OCI-LY3 (cell line): ENCODE results near the gene ZXDB.
"Not testable (repeated sequence)": the region's sequence is repeated elsewhere in the genome, so short reads cannot be mapped to it uniquely, and the experiment has no call there.

Source experiments
- H2AFZ ChIP-seq: fragments of 200-600, 300-600 bp; shearing (Covaris generic); 2 replicates; pipeline ENCODE4 v1.6.0; 2014; ENCODE audit warnings: antibody characterized with exemption, low read depth, low read length
- H3K27ac ChIP-seq: fragments of 200-600, 300-600 bp; sonication (generic); 2 replicates; pipeline ENCODE4 v1.5.1; 2014; ENCODE audit warnings: mild to moderate bottlenecking, low read length, moderate library complexity, mixed read lengths
- H3K27me3 ChIP-seq: fragments of 200-600, 300-600 bp; sonication (generic); 2 replicates; pipeline ENCODE4 v1.6.1; 2014; ENCODE audit warnings: low read depth, low read length, mixed read lengths
- H3K36me3 ChIP-seq: fragments of 200-600, 300-600 bp; sonication (generic); replicated peaks from 2 replicates; pipeline ENCODE3; 2014; ENCODE audit warnings: low read depth, low read length, mixed read lengths
- H3K4me1 ChIP-seq: fragments of 300-600, 200-600 bp; sonication (generic); 2 replicates; pipeline ENCODE4 v1.6.1; 2014; ENCODE audit warnings: low read length, mixed read lengths
- H3K4me2 ChIP-seq: fragments of 200-600, 300-600 bp; sonication (generic); 2 replicates; pipeline ENCODE4 v1.6.1; 2014; ENCODE audit warnings: low read length, mixed read lengths
- H3K4me3 ChIP-seq: fragments of 300-600, 200-600 bp; sonication (generic); 2 replicates; pipeline ENCODE4 v1.5.1; 2014; ENCODE audit warnings: antibody characterized with exemption, mild to moderate bottlenecking, low read length, moderate library complexity
- H3K79me2 ChIP-seq: fragments of 300-600, 200-600 bp; shearing (Covaris generic); 2 replicates; pipeline ENCODE4 v1.6.1; 2014; ENCODE audit warnings: mild to moderate bottlenecking, low read length, mixed read lengths
- H3K9ac ChIP-seq: fragments of 300-600, 200-600 bp; shearing (Covaris generic); 2 replicates; pipeline ENCODE4 v1.6.0; 2014; ENCODE audit warnings: mild to moderate bottlenecking, low read length, moderate library complexity
- H3K9me3 ChIP-seq: fragments of 200-600, 300-600 bp; shearing (Covaris generic); 2 replicates; pipeline ENCODE4 v1.6.1; 2014; ENCODE audit warnings: low read length, mixed read lengths; ENCODE audit not compliant: insufficient read depth
- H4K20me1 ChIP-seq: fragments of 200-600, 300-600 bp; sonication (generic); 2 replicates; pipeline ENCODE4 v1.6.1; 2016; ENCODE audit warnings: low read length, mixed read lengths; ENCODE audit not compliant: insufficient read depth
- CTCF ChIP-seq: fragments of 200-600, 300-600 bp; sonication (generic); IDR thresholded peaks from 2 replicates; pipeline ENCODE4 v1.5.1; 2014; ENCODE audit warnings: antibody characterized with exemption, low read length, low read depth
- EZH2phosphoT487 ChIP-seq: fragments of 200-600 bp; shearing (Covaris generic); IDR thresholded peaks from 2 replicates; pipeline ENCODE4 v1.6.1; 2018; ENCODE audit warnings: antibody characterized with exemption, mixed run types, low read depth

ZXDB gene

GRCh38 chrX:57595381-57595811 lies 3.6 kb downstream of the ZXDB start:
- Histone ChIP-seq H2AFZ (no peak overlapping the region), H3K27ac (no peak overlapping the region), H3K4me2 (peak overlapping the region; percentile 56), H3K9me3 (no peaks in the 10 kb centered on the region), H3K27me3 (no peaks in the 10 kb centered on the region), H3K9ac (no peak overlapping the region), H4K20me1 (peaks cover 31% of the 10 kb centered on the region), H3K36me3 (peaks cover 9% of the 10 kb centered on the region), H3K4me3 (peak overlapping the region; percentile 35; the same call in 1 of the 2 replicates), H3K79me2 (peaks cover 36% of the 10 kb centered on the region), H3K4me1 (peaks cover 19% of the 10 kb centered on the region)
- TF ChIP-seq CTCF (no peak), EZH2phosphoT487 (no peak)

GRCh38 chrX:57596109-57596508 lies 4.3 kb downstream of the ZXDB start:
- H3K27ac ChIP-seq, result no peak overlapping the region
- peaks cover 36% of the 10 kb centered on the region for H3K79me2 ChIP-seq
- no peak overlapping the region for H2AFZ ChIP-seq
- no peak overlapping the region for H3K4me3 ChIP-seq
- H3K4me2 ChIP-seq, result peak overlapping the region; percentile 56
- no peaks in the 10 kb centered on the region for H3K9me3 ChIP-seq
- TF ChIP-seq EZH2phosphoT487 (no peak), CTCF (no peak)
- H3K36me3 ChIP-seq, result peaks cover 9% of the 10 kb centered on the region
- no peaks in the 10 kb centered on the region for H3K27me3 ChIP-seq
- H3K4me1 ChIP-seq, result peaks cover 15% of the 10 kb centered on the region
- H4K20me1 ChIP-seq, result peaks cover 31% of the 10 kb centered on the region
- no peak overlapping the region for H3K9ac ChIP-seq

- Histone ChIP-seq H3K27me3 (no peaks in the 10 kb centered on the region), H4K20me1 (peaks cover 31% of the 10 kb centered on the region), H2AFZ (no peak overlapping the region), H3K4me3 (no peak overlapping the region), H3K4me2 (no peak overlapping the region), H3K36me3 (peaks cover 9% of the 10 kb centered on the region), H3K79me2 (peaks cover 36% of the 10 kb centered on the region), H3K9me3 (no peaks in the 10 kb centered on the region), H3K4me1 (peaks cover 12% of the 10 kb centered on the region), H3K27ac (no peak overlapping the region), H3K9ac (no peak overlapping the region)
- no peak for TF ChIP-seq EZH2phosphoT487
- TF ChIP-seq CTCF, result no peak
These were observed 4.7 kb downstream of the ZXDB start for GRCh38 chrX:57596516-57596915.

DNA sequence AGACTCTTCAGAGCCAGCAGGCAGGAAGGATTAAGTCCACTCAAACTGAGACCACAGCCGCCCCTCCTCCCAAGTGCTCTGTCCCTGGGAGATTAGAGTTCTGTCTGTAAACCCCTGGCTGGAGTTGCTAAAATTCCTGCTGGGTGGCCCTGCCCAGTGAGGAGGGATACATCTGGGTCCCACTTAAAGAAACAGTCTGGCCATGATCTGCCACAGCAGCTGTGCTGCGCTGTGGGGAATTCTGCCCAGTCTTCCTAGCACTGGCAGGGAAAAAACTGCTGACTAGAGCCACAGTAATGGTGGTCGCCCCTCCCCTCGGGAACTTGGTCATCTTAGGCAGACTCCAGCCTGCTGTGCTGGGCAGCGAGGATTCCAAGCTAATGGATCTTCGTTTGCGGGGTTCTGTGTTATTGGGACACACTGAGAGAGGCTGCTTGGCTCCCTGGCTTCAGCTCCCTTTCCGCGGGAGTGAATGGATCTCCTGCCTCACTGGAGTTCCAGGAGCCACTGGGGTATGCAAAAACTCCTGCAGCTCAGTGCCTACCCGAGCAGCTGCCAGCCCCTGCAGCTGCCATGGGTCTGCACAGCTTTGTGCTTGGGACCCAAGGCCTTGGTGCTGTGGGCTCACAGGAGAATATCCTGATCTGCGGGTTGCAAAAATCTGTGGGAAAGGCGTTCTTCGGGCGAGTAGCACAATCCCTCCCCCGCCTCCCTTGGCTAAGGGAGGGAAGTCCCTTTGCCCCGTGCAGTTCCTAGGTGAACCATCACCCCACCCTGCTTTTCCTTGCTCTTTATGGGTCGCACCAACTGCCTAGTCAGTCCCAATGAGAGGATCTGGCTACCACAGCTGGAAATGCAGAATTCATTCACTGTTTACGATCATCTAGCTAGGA lies 15.7 kb downstream of the ZXDB start:
- Histone ChIP-seq H3K4me1 (no peaks in the 10 kb centered on the region), H3K36me3 (no peaks in the 10 kb centered on the region), H3K4me3 (no peak overlapping the region), H3K79me2 (no peaks in the 10 kb centered on the region), H3K9ac (no peak overlapping the region), H3K27ac (no peak overlapping the region), H3K27me3 (no peaks in the 10 kb centered on the region), H3K9me3 (no peaks in the 10 kb centered on the region), H3K4me2 (no peak overlapping the region), H2AFZ (no peak overlapping the region), H4K20me1 (no peaks in the 10 kb centered on the region)
- TF ChIP-seq EZH2phosphoT487 (no peak), CTCF (no peak)

DNA sequence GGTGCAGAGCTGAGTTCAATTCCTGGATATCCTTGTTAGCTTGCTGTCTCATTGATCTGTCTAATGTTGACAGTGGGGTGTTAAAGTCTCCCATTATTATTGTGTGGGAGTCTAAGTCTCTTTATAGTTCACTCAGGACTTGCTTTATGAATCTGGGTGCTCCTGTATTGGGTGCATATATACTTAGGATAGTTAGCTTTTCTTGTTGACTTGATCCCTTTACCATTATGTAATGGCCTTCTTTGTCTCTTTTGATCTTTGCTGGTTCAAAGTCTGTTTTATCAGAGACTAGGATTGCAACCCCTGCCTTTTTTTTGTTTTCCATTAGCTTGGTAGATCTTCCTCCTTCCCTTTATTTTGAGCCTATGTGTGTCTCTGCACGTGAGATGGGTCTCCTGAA lies 21.5 kb downstream of the ZXDB start:
- not testable (repeated sequence) for H3K27ac ChIP-seq, H3K36me3 ChIP-seq, H2AFZ ChIP-seq, H3K4me2 ChIP-seq, H4K20me1 ChIP-seq, H3K9ac ChIP-seq, H3K4me1 ChIP-seq, H3K79me2 ChIP-seq, H3K4me3 ChIP-seq, H3K27me3 ChIP-seq, H3K9me3 ChIP-seq

DNA sequence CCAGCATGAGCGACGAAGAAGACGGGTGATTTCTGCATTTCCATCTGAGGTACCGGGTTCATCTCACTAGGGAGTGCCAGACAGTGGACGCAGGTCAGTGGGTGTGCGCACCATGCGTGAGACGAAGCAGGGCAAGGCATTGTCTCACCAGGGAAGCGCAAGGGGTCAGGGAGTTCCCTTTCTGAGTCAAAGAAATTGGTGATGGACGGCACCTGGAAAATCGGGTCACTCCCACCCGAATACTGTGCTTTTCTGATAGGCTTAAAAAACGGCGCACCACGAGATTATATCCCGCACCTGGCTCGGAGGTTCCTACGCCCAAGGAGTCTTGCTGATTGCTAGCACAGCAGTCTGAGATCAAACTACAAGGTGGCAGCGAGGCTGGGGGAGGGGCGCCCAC lies 37.6 kb downstream of the ZXDB start:
- H3K4me1 ChIP-seq, H3K9ac ChIP-seq, H3K4me3 ChIP-seq, H2AFZ ChIP-seq, H3K79me2 ChIP-seq, H4K20me1 ChIP-seq, H3K4me2 ChIP-seq, H3K27me3 ChIP-seq, H3K36me3 ChIP-seq, H3K27ac ChIP-seq, H3K9me3 ChIP-seq: not testable (repeated sequence)
